KMS-11 (cell line): ENCODE data around the gene ST6GALNAC4.

Experiments used
- H2AFZ ChIP-seq: fragments of 200-600 bp; sonication (generic); 2 replicates; pipeline ENCODE4 v1.6.1; 2016; ENCODE audit warnings: antibody characterized with exemption, mixed run types, low read depth
- H3K27ac ChIP-seq: fragments of 200-600 bp; sonication (generic); 2 replicates; pipeline ENCODE4 v1.6.1; 2016; ENCODE audit warnings: mild to moderate bottlenecking, mixed run types
- H3K27me3 ChIP-seq: fragments of 200-600 bp; sonication (generic); 2 replicates; pipeline ENCODE4 v1.6.1; 2017; ENCODE audit warnings: mild to moderate bottlenecking, low read depth, mixed run types, moderate library complexity; ENCODE audit not compliant: insufficient read depth
- H3K36me3 ChIP-seq: fragments of 200-600 bp; sonication (generic); 2 replicates; pipeline ENCODE4 v1.6.1; 2017; ENCODE audit warnings: mild to moderate bottlenecking, mixed run types; ENCODE audit not compliant: insufficient read depth
- H3K4me1 ChIP-seq: fragments of 200-600 bp; sonication (generic); 2 replicates; pipeline ENCODE4 v1.6.1; 2016; ENCODE audit warnings: mild to moderate bottlenecking, low read depth, mixed run types; ENCODE audit not compliant: poor library complexity, severe bottlenecking
- H3K4me2 ChIP-seq: fragments of 200-600 bp; sonication (generic); 2 replicates; pipeline ENCODE4 v1.7.0; 2016; ENCODE audit warnings: mild to moderate bottlenecking, mixed run types
- H3K4me3 ChIP-seq: fragments of 200-600 bp; sonication (generic); IDR thresholded peaks from 2 replicates; pipeline ENCODE4 v1.6.1; 2017; ENCODE audit warnings: low read depth, low read length, mixed read lengths; ENCODE audit not compliant: insufficient read depth
- H3K79me2 ChIP-seq: fragments of 200-600 bp; sonication (generic); 2 replicates; pipeline ENCODE4 v1.6.1; 2016; ENCODE audit warnings: low read depth, mixed run types; ENCODE audit not compliant: insufficient read depth
- H3K9ac ChIP-seq: fragments of 200-600 bp; sonication (generic); 2 replicates; pipeline ENCODE4 v1.6.1; 2016; ENCODE audit warnings: mild to moderate bottlenecking, mixed run types
- H4K20me1 ChIP-seq: fragments of 200-600 bp; sonication (generic); 2 replicates; pipeline ENCODE4 v1.6.1; 2016; ENCODE audit warnings: mild to moderate bottlenecking, mixed run types; ENCODE audit not compliant: insufficient read depth
- CTCF ChIP-seq: fragments of 200-600 bp; sonication (generic); conservative IDR thresholded peaks from 2 replicates; pipeline ENCODE4 v1.6.1; 2017; ENCODE audit warnings: low read depth, mild to moderate bottlenecking, antibody characterized with exemption, low read length, moderate library complexity, mixed read lengths

Gene ST6GALNAC4

GRCh38 chr9:127907867-127908659 is 8.8 kb downstream of the ST6GALNAC4 start:
- H3K4me2 ChIP-seq = no peak overlapping the region
- no peak overlapping the region for H3K9ac ChIP-seq
- peaks cover 56% of the 10 kb centered on the region for H3K4me1 ChIP-seq
- no peak overlapping the region for H3K4me3 ChIP-seq
- no peaks in the 10 kb centered on the region for H3K27me3 ChIP-seq
- no peaks in the 10 kb centered on the region for H4K20me1 ChIP-seq
- TF ChIP-seq CTCF = no peak
- H3K36me3 ChIP-seq = peaks cover 5% of the 10 kb centered on the region; the same call in 1 of the 2 replicates
- no peak overlapping the region for H2AFZ ChIP-seq
- H3K79me2 ChIP-seq = peaks cover 28% of the 10 kb centered on the region
- H3K27ac ChIP-seq = no peak overlapping the region

GRCh38 chr9:127905788-127906191 is 11.1 kb downstream of the ST6GALNAC4 start:
- Histone ChIP-seq H2AFZ (no peak overlapping the region), H3K27ac (peak overlapping the region; percentile 34; the same call in 1 of the 2 replicates), H3K9ac (no peak overlapping the region), H3K4me3 (no peak overlapping the region), H4K20me1 (no peaks in the 10 kb centered on the region), H3K4me1 (peaks cover 36% of the 10 kb centered on the region), H3K79me2 (peaks cover 14% of the 10 kb centered on the region), H3K27me3 (no peaks in the 10 kb centered on the region), H3K36me3 (peaks cover 5% of the 10 kb centered on the region; the same call in 1 of the 2 replicates), H3K4me2 (no peak overlapping the region)
- TF ChIP-seq CTCF = no peak

- no peak overlapping the region for H3K9ac ChIP-seq
- no peak overlapping the region for H2AFZ ChIP-seq
- no peak overlapping the region for H3K4me2 ChIP-seq
- peak overlapping the region; percentile 34; the same call in 1 of the 2 replicates for H3K27ac ChIP-seq
- no peaks in the 10 kb centered on the region for H4K20me1 ChIP-seq
- peaks cover 5% of the 10 kb centered on the region; the same call in 1 of the 2 replicates for H3K36me3 ChIP-seq
- TF ChIP-seq CTCF = no peak
- H3K79me2 ChIP-seq = peaks cover 8% of the 10 kb centered on the region; the same call in 1 of the 2 replicates
- no peak overlapping the region for H3K4me3 ChIP-seq
- H3K27me3 ChIP-seq = no peaks in the 10 kb centered on the region
- H3K4me1 ChIP-seq = peaks cover 29% of the 10 kb centered on the region
Measured at GRCh38 chr9:127905004-127905728, 11.7 kb downstream of the ST6GALNAC4 start.

- Histone ChIP-seq H3K27ac (peak overlapping the region; percentile 34; the same call in 1 of the 2 replicates), H4K20me1 (no peaks in the 10 kb centered on the region), H3K4me3 (no peak overlapping the region), H3K9ac (no peak overlapping the region), H3K4me2 (no peak overlapping the region), H3K36me3 (peaks cover under 1% of the 10 kb centered on the region; the same call in 1 of the 2 replicates), H3K4me1 (peaks cover 27% of the 10 kb centered on the region), H3K27me3 (no peaks in the 10 kb centered on the region), H3K79me2 (peaks cover 2% of the 10 kb centered on the region; the same call in 1 of the 2 replicates), H2AFZ (no peak overlapping the region)
- TF ChIP-seq CTCF = no peak
Measured at GRCh38 chr9:127904561-127905003, 12.3 kb downstream of the ST6GALNAC4 start.
